IMR-90 (cell line): Measurements from ENCODE around the gene EPHB1. TPM values are rescaled to one million over a fixed set of nuclear protein-coding genes. Genes with fewer than 3 reads are reported as not detected.

Experiments used
- ATAC-seq: fragments of 200-7000 bp; cut with Tn5 transposase; 2 replicates; pipeline ENCODE4 v1.9.1; 2020; ENCODE audit warnings: low read depth, mild to moderate bottlenecking, moderate library complexity
- BruUV-seq: library from RNA; stranded (reverse); fragments of 400-500 nt; replicated peaks from 2 replicates; lab custom pipeline; 2021; lab: Mats Ljungman, UMichigan
- CTCF ChIA-PET: fragments of 300-600 bp; formaldehyde crosslinking; extraction: SDS; loops from one replicate; lab custom pipeline; 2021; ENCODE audit warnings: antibody characterized with exemption; lab: Yijun Ruan, JAX
- POLR2A ChIA-PET: fragments of 300-600 bp; sonication (Branson Sonifier 250); formaldehyde crosslinking; loops from one replicate; lab custom pipeline; 2022; ENCODE audit warnings: antibody characterized with exemption; ENCODE audit not compliant: unreplicated experiment; lab: Charles Lee
- DNase-seq: peaks from one replicate; pipeline ENCODE4 v3.0.0; 2013
- H2AFZ ChIP-seq: replicated peaks from 2 replicates; pipeline ENCODE3; 2013; ENCODE audit warnings: low read length, mild to moderate bottlenecking; ENCODE audit not compliant: poor library complexity
- H2AK5ac ChIP-seq: 2 replicates; pipeline ENCODE4 v1.6.1; 2013; ENCODE audit warnings: low read depth, low read length, inconsistent platforms
- H2AK9ac ChIP-seq: replicated peaks from 2 replicates; pipeline ENCODE3; 2013; ENCODE audit warnings: mild to moderate bottlenecking, low read depth, low read length, moderate library complexity; ENCODE audit not compliant: poor library complexity
- H2BK120ac ChIP-seq: 2 replicates; pipeline ENCODE4 v1.6.1; 2013; ENCODE audit warnings: low read depth, low read length, inconsistent platforms
- H2BK15ac ChIP-seq: 3 replicates; pipeline ENCODE4 v1.6.1; 2013; ENCODE audit warnings: low read depth, low read length, inconsistent platforms
- H2BK20ac ChIP-seq: 2 replicates; pipeline ENCODE4 v1.6.1; 2013; ENCODE audit warnings: low read depth, mild to moderate bottlenecking, inconsistent platforms, low read length, moderate library complexity
- H2BK5ac ChIP-seq: 2 replicates; pipeline ENCODE4 v1.6.1; 2013; ENCODE audit warnings: mild to moderate bottlenecking, low read depth, low read length, inconsistent platforms; ENCODE audit not compliant: poor library complexity, severe bottlenecking
- H3K14ac ChIP-seq: replicated peaks from 2 replicates; pipeline ENCODE4 v1.6.1; 2013; ENCODE audit warnings: low read depth, low read length, inconsistent platforms
- H3K18ac ChIP-seq: 2 replicates; pipeline ENCODE4 v1.6.1; 2013; ENCODE audit warnings: low read depth, low read length, control low read depth
- H3K23ac ChIP-seq: 2 replicates; pipeline ENCODE4 v1.6.1; 2013; ENCODE audit warnings: low read depth, low read length, inconsistent platforms
- H3K27ac ChIP-seq: 2 replicates; pipeline ENCODE4 v1.5.1; 2013; ENCODE audit warnings: mild to moderate bottlenecking, control low read depth, low read length; ENCODE audit not compliant: insufficient read depth
- H3K27me3 ChIP-seq: 2 replicates; pipeline ENCODE4 v1.6.1; 2013; ENCODE audit warnings: low read length; ENCODE audit not compliant: control insufficient read depth, insufficient read depth
- H3K36me3 ChIP-seq: 2 replicates; pipeline ENCODE4 v1.6.1; 2013; ENCODE audit warnings: low read length, mixed read lengths; ENCODE audit not compliant: control insufficient read depth, insufficient read depth
- H3K4ac ChIP-seq: 2 replicates; pipeline ENCODE4 v1.6.1; 2013; ENCODE audit warnings: low read depth, low read length, inconsistent platforms
- H3K4me1 ChIP-seq: 2 replicates; pipeline ENCODE4 v1.6.1; 2013; ENCODE audit warnings: low read length, mixed read lengths; ENCODE audit not compliant: control insufficient read depth, insufficient read depth
- H3K4me2 ChIP-seq: 2 replicates; pipeline ENCODE4 v1.6.1; 2013; ENCODE audit warnings: low read depth, mild to moderate bottlenecking, control low read depth, low read length, moderate library complexity
- H3K4me3 ChIP-seq: 2 replicates; pipeline ENCODE4 v1.5.1; 2013; ENCODE audit warnings: low read depth, mild to moderate bottlenecking, control low read depth, low read length, moderate library complexity; ENCODE audit not compliant: insufficient read depth
- H3K56ac ChIP-seq: 2 replicates; pipeline ENCODE4 v1.6.1; 2013; ENCODE audit warnings: low read length, inconsistent platforms; ENCODE audit not compliant: insufficient read depth; ENCODE audit errors: extremely low read depth
- H3K79me1 ChIP-seq, 2 experiments: 2 replicates each; pipeline ENCODE4 v1.6.1; 2013; ENCODE audit warnings: low read length in 2 of 2, inconsistent platforms in 1 of 2, low read depth in 1 of 2
- H3K9ac ChIP-seq: 2 replicates; pipeline ENCODE4 v1.6.1; 2013; ENCODE audit warnings: low read depth, low read length, control low read depth
- H3K9me1 ChIP-seq: 2 replicates; pipeline ENCODE4 v1.6.1; 2013; ENCODE audit warnings: low read length, inconsistent platforms; ENCODE audit not compliant: insufficient read depth
- H3K9me3 ChIP-seq: 2 replicates; pipeline ENCODE4 v1.6.1; 2013; ENCODE audit warnings: low read length; ENCODE audit not compliant: control insufficient read depth, insufficient read depth
- H4K20me1 ChIP-seq: 2 replicates; pipeline ENCODE4 v1.6.1; 2013; ENCODE audit warnings: low read length, inconsistent platforms; ENCODE audit not compliant: insufficient read depth
- H4K5ac ChIP-seq: 2 replicates; pipeline ENCODE4 v1.6.1; 2013; ENCODE audit warnings: mild to moderate bottlenecking, low read depth, low read length, control low read depth
- H4K8ac ChIP-seq, 2 experiments: 2 replicates each; pipeline ENCODE4 v1.6.1; 2013; ENCODE audit warnings: low read depth in 2 of 2, low read length in 2 of 2, control low read depth in 1 of 2, inconsistent platforms in 1 of 2
- H4K91ac ChIP-seq: 2 replicates; pipeline ENCODE4 v1.6.1; 2013; ENCODE audit warnings: low read depth, low read length, inconsistent platforms; ENCODE audit not compliant: insufficient read depth
- BHLHE40 ChIP-seq: fragments of 150-350 bp; IDR thresholded peaks from 2 replicates; pipeline ENCODE4 v1.6.1; 2016; ENCODE audit warnings: mild to moderate bottlenecking, low read depth, low read length
- CEBPB ChIP-seq: IDR thresholded peaks from 2 replicates; pipeline ENCODE4 v1.6.1; 2012; ENCODE audit warnings: low read depth, low read length, improper control_type of control experiment
- CHD1 ChIP-seq: IDR thresholded peaks from 2 replicates; pipeline ENCODE4 v1.6.1; 2012; ENCODE audit warnings: low read depth, low read length, improper control_type of control experiment
- FOS ChIP-seq: fragments of 150-350 bp; IDR thresholded peaks from 2 replicates; pipeline ENCODE4 v1.6.1; 2016; ENCODE audit warnings: low read depth, low read length
- MAFK ChIP-seq: IDR thresholded peaks from 2 replicates; pipeline ENCODE4 v1.6.1; 2012; ENCODE audit warnings: low read depth, low read length, improper control_type of control experiment
- MAZ ChIP-seq: IDR thresholded peaks from 2 replicates; pipeline ENCODE4 v1.6.1; 2012; ENCODE audit warnings: low read depth, mild to moderate bottlenecking, low read length, improper control_type of control experiment, moderate library complexity, borderline replicate concordance
- MXI1 ChIP-seq: IDR thresholded peaks from 2 replicates; pipeline ENCODE4 v1.6.1; 2012; ENCODE audit warnings: low read depth, mild to moderate bottlenecking, low read length, moderate library complexity, borderline replicate concordance
- POLR2A ChIP-seq: IDR thresholded peaks from 2 replicates; pipeline ENCODE4 v1.6.1; 2012; ENCODE audit warnings: mild to moderate bottlenecking, low read depth, low read length
- RAD21 ChIP-seq: IDR thresholded peaks from 2 replicates; pipeline ENCODE4 v1.6.1; 2012; ENCODE audit warnings: low read length, improper control_type of control experiment
- RCOR1 ChIP-seq: IDR thresholded peaks from 2 replicates; pipeline ENCODE4 v1.6.1; 2012; ENCODE audit warnings: mild to moderate bottlenecking, low read length, improper control_type of control experiment; ENCODE audit not compliant: insufficient replicate concordance
- SMC3 ChIP-seq: fragments of 150-350 bp; IDR thresholded peaks from 2 replicates; pipeline ENCODE4 v1.6.1; 2016; ENCODE audit warnings: low read depth, mild to moderate bottlenecking, antibody characterized with exemption, low read length, moderate library complexity
- WGBS, 2 experiments: methylation state at CpG; one replicate each; pipeline versions ENCODE4 v1.1.5 to v1.1.7; 2013; ENCODE audit warnings: missing lambda C conversion rate in 2 of 2; ENCODE audit not compliant: insufficient read length in 1 of 2; ENCODE audit errors: extremely low coverage in 2 of 2; 5-methylcytosine and 5-hydroxymethylcytosine counted together
- dilution Hi-C: fragments of 300-500 bp; cut with HindIII; formaldehyde crosslinking; loops from one replicate; pipeline ENCODE4 v1.14.3; 2018; ENCODE audit warnings: low sequenced_read_pairs; ENCODE audit not compliant: unreplicated experiment
- in situ Hi-C: fragments of 300-500 bp; cut with MboI; formaldehyde crosslinking; loops from 3 replicates; pipeline ENCODE4 v1.14.3; 2019; ENCODE audit warnings: low sequenced_read_pairs, inconsistent platforms, mixed read lengths
- intact Hi-C: fragments of 100-400 bp; cut with micrococcal nuclease; formaldehyde crosslinking; loops from 2 replicates; pipeline ENCODE4 v1.10.0; 2022
- polyA plus RNA-seq, 3 experiments: library from polyadenylated mRNA; depleted of rRNA; stranded (reverse); fragments of >200 nt; gene quantifications; 2 replicates each; pipeline ENCODE4 v1.2.3, GENCODE V29; 2012; ENCODE audit warnings: low replicate concordance in 1 of 3
- total RNA-seq: library from RNA; depleted of rRNA; stranded (reverse); fragments of >200 nt; gene quantifications from 2 replicates; pipeline ENCODE4 v1.2.3, GENCODE V29; 2012
- TF ChIP-seq, protein P1 (sequence below): fragments of 150-350 bp; IDR thresholded peaks from 2 replicates; pipeline ENCODE4 v1.6.1; 2016; ENCODE audit warnings: low read depth, mild to moderate bottlenecking, low read length, moderate library complexity, borderline replicate concordance
- TF ChIP-seq, protein P2 (sequence below): fragments of 150-350 bp; IDR thresholded peaks from 2 replicates; pipeline ENCODE4 v1.6.1; 2017; ENCODE audit warnings: mild to moderate bottlenecking, antibody characterized with exemption, low read length, low read depth

Gene EPHB1
- total and polyA plus RNA-seq, 2 of the 4 experiments (the other 2 are of a cell fraction), result 0.17 to 0.36 TPM

DNA sequence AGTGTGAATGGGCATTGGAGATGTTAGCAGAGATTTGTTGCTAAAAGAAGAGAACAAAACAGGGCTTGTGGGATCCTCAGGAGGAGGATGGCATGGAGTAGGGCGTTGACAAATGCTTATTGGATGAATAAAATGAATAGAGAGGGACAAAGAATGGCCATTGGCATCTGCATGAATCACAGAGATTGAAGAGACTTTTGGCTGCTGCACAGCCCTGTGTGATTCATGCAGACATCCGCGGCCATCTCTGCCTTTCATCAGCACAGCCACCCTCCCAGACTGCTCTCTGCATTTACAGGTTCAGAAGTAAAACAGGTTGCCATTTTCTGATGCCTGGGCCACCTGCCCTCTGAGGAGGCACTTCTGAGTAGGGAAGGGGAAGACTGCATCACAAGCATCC is 397.9 kb downstream of the EPHB1 start:
- intact Hi-C loops (no loop called here), in situ Hi-C loops (no loop called here), dilution Hi-C loops (no loop called here)
- TF ChIP-seq, protein P1, sequence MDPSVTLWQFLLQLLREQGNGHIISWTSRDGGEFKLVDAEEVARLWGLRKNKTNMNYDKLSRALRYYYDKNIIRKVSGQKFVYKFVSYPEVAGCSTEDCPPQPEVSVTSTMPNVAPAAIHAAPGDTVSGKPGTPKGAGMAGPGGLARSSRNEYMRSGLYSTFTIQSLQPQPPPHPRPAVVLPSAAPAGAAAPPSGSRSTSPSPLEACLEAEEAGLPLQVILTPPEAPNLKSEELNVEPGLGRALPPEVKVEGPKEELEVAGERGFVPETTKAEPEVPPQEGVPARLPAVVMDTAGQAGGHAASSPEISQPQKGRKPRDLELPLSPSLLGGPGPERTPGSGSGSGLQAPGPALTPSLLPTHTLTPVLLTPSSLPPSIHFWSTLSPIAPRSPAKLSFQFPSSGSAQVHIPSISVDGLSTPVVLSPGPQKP, result no peak
- TF ChIP-seq MAFK (no peak), RCOR1 (no peak), SMC3 (no peak), MAZ (no peak), BHLHE40 (no peak), FOS (no peak), CHD1 (no peak), RAD21 (no peak), POLR2A (no peak), CEBPB (no peak), MXI1 (no peak)
- TF ChIP-seq, protein P2, sequence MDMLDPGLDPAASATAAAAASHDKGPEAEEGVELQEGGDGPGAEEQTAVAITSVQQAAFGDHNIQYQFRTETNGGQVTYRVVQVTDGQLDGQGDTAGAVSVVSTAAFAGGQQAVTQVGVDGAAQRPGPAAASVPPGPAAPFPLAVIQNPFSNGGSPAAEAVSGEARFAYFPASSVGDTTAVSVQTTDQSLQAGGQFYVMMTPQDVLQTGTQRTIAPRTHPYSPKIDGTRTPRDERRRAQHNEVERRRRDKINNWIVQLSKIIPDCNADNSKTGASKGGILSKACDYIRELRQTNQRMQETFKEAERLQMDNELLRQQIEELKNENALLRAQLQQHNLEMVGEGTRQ, result no peak
- Histone ChIP-seq H2AK5ac (no peak overlapping the region), H3K56ac (no peak overlapping the region; the same call in 1 of the 2 replicates), H3K14ac (no peak overlapping the region), H3K23ac (no peak overlapping the region), H4K20me1 (no peaks in the 10 kb centered on the region), H3K9me3 (peaks cover 5% of the 10 kb centered on the region; the same call in 1 of the 2 replicates), H3K4me3 (no peak overlapping the region), H4K8ac (no peak overlapping the region), H3K18ac (no peak overlapping the region), H3K27me3 (no peaks in the 10 kb centered on the region), H2BK15ac (no peak overlapping the region), H3K79me1 (no peaks in the 10 kb centered on the region), H4K5ac (no peak overlapping the region), H3K27ac (no peak overlapping the region), H4K91ac (no peak overlapping the region), H2BK20ac (no peak overlapping the region), H3K4ac (no peak overlapping the region), H3K4me1 (no peaks in the 10 kb centered on the region), H3K9me1 (no peaks in the 10 kb centered on the region), H3K9ac (no peak overlapping the region), H3K36me3 (no peaks in the 10 kb centered on the region), H2AFZ (no peak overlapping the region), H2BK120ac (no peak overlapping the region), H2AK9ac (no peak overlapping the region), H2BK5ac (no peak overlapping the region), H3K4me2 (no peak overlapping the region)
- ATAC-seq (no peak), DNase-seq (no peak)
- no TSS peak for BruUV-seq
- ChIA-PET CTCF (no interaction called here), POLR2A (no interaction called here)
- 0% methylated on average over 1 of the region's 3 CpGs; no CpG with 5 or more reads in 1 of the 2 experiments for WGBS, 2 experiments
